MCF 10A (cell line): ENCODE data around the gene PRUNE2. TPM values are rescaled to one million over a fixed set of nuclear protein-coding genes. Genes with fewer than 3 reads are reported as not detected.

Experiments
- BruUV-seq: library from RNA; stranded (reverse); fragments of 400-500 nt; replicated peaks from 2 replicates; lab custom pipeline; 2021; lab: Mats Ljungman, UMichigan
- CTCF ChIA-PET: fragments of 300-600 bp; sonication (Branson Sonifier 250); formaldehyde crosslinking; extraction: SDS; loops from one replicate; lab custom pipeline; 2021; ENCODE audit warnings: antibody characterized with exemption, inconsistent platforms; lab: Yijun Ruan, JAX
- POLR2A ChIA-PET: fragments of 300-600, 350-650 bp; sonication (Branson Sonifier 250); formaldehyde crosslinking; extraction: SDS; loops from one replicate; lab custom pipeline; 2020; ENCODE audit warnings: antibody characterized with exemption, inconsistent platforms; lab: Yijun Ruan, JAX
- DNase-seq: peaks from one replicate; pipeline ENCODE4 v3.0.0-alpha.2; 2018; ENCODE audit not compliant: unreplicated experiment
- H3K27ac Mint-ChIP-seq: one replicate; pipeline ENCODE4 v1.8.0; 2022; ENCODE audit warnings: mild to moderate bottlenecking, low read depth, mixed read lengths; ENCODE audit not compliant: unreplicated experiment
- H3K27me3 Mint-ChIP-seq: one replicate; pipeline ENCODE4 v1.8.0; 2022; ENCODE audit warnings: mixed read lengths; ENCODE audit not compliant: insufficient read depth, unreplicated experiment
- H3K36me3 Mint-ChIP-seq: one replicate; pipeline ENCODE4 v1.8.0; 2022; ENCODE audit warnings: mild to moderate bottlenecking, moderate library complexity, mixed read lengths; ENCODE audit not compliant: insufficient read depth, unreplicated experiment
- H3K4me1 Mint-ChIP-seq: one replicate; pipeline ENCODE4 v1.8.0; 2022; ENCODE audit warnings: mixed read lengths; ENCODE audit not compliant: insufficient read depth, unreplicated experiment
- H3K4me3 Mint-ChIP-seq: one replicate; pipeline ENCODE4 v1.8.0; 2022; ENCODE audit warnings: mild to moderate bottlenecking, moderate library complexity, mixed read lengths; ENCODE audit not compliant: unreplicated experiment
- H3K9me3 Mint-ChIP-seq: one replicate; pipeline ENCODE4 v1.8.0; 2022; ENCODE audit warnings: mixed read lengths; ENCODE audit not compliant: unreplicated experiment
- CTCF ChIP-seq: fragments of 200-600 bp; IDR thresholded peaks from one replicate; pipeline ENCODE4 v1.8.0; 2022; ENCODE audit warnings: antibody characterized with exemption, mild to moderate bottlenecking; ENCODE audit not compliant: unreplicated experiment
- intact Hi-C: fragments of 100-400 bp; cut with micrococcal nuclease; formaldehyde crosslinking; loops from 2 replicates; pipeline ENCODE4 v1.14.1; 2022
- total RNA-seq: library from RNA; stranded (reverse); gene quantifications from 2 replicates; pipeline ENCODE4 v1.2.3, GENCODE V29; 2022

Gene PRUNE2
- total RNA-seq, 1 experiment from 2014 or later = 0.63 TPM

DNA sequence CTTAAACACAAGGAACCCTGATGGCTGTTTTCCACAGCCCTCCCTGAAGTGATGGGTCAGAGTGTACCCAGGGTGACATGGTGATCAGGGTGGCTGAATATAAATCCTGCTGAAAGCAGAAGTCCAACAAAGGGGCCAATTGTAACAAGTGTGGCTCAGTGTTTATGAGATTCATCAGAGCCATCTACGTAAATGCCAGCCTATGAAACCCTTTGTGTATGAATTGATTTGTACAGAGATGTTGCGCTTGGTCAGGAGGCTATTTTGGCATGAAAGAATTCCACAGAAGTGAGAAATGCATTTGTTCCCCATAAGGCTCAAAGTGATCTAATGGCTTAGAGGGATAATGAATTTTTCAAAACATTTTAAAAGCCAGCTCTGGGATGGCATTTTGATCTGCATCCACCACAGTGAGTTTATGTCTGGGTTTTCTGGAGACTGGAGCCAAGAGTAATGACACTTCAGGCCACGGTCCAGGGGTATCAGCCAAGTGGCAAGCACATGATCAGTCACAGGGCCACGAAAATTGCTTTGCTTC is 12.4 kb downstream of the PRUNE2 start:
- BruUV-seq = no TSS peak
- no peaks in the 10 kb centered on the region for H3K36me3 Mint-ChIP-seq
- intact Hi-C loops = no loop called here
- no peak overlapping the region for H3K27ac Mint-ChIP-seq
- ChIA-PET CTCF (no interaction called here), POLR2A (no interaction called here)
- H3K9me3 Mint-ChIP-seq = no peaks in the 10 kb centered on the region
- H3K4me1 Mint-ChIP-seq = no peaks in the 10 kb centered on the region
- H3K4me3 Mint-ChIP-seq = no peak overlapping the region
- H3K27me3 Mint-ChIP-seq = peaks cover 13% of the 10 kb centered on the region
- DNase-seq = no peak
- no peak for TF ChIP-seq CTCF

DNA sequence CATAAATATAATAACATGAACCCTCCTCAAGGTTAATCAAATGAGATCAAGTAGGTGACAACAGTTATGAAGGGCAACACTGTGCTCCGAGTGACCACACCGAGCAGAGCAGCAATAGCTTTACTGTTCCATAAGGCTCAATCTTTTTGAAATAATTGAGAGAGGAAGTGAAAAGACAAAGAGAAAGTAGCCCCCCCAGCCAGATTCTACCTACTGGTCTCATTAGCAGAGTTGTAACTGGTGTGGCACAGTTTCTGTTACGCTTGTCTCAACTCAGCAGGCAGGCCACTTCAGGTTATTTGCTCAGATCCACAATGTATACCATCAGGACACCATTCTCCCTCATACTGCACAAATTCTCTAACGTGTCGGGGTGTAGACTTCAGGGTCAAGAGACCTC is 14.0 kb downstream of the PRUNE2 start:
- CTCF ChIA-PET = interaction anchor here (0.7 kb wide), 1 partner anchor 260 kb away, joined by 3 read pairs; no protein-coding TSS in a partner anchor

DNA sequence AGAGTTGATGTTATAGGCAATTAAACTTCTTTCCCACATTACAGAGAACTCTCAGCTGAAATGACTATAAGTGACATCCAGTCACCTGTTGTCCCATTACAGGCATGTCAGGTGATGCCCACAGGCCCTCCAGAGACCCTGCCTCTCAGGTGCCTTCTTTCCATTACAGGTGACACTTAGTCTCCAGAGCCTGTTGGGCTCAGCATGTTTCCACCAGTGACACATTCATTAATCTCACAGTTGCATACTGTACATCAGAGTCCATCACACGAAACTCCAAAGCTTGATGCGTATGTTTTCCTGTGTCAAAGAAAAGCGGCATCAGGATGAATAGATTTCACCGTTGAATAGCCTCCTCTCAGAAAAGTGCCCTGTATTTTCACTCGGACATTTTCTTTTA is 14.6 kb downstream of the PRUNE2 start:
- BruUV-seq = no TSS peak

More for the DNA sequence above, 14.0 kb downstream of the PRUNE2 start:
- POLR2A ChIA-PET = no interaction called here
- BruUV-seq = no TSS peak
- no peak overlapping the region for H3K4me3 Mint-ChIP-seq
- H3K9me3 Mint-ChIP-seq = no peaks in the 10 kb centered on the region
- intact Hi-C loops = no loop called here
- H3K27me3 Mint-ChIP-seq = peaks cover 10% of the 10 kb centered on the region
- TF ChIP-seq CTCF = no peak
- no peaks in the 10 kb centered on the region for H3K36me3 Mint-ChIP-seq
- DNase-seq = no peak
- H3K4me1 Mint-ChIP-seq = no peaks in the 10 kb centered on the region
- no peak overlapping the region for H3K27ac Mint-ChIP-seq

DNA sequence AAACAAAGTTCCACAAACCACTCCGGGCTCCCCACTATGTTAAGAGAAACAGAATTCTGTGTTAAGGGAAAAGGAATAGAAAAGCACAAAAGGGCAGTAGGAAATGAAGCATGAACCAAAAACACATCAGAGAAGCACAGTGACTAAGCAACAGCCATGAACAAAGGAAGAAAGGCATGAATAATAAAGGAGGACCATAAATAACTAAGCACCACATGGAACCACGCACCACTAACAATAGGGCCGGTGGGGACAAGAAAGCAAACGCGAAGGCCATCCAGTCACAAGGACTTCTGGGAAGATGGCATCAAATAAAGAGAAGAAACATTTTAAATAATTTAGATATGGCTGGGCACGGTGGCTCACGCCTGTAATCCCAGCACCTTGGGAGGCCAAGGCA is 18.0 kb downstream of the PRUNE2 start:
- ChIA-PET POLR2A (no interaction called here), CTCF (no interaction called here)
- no peaks in the 10 kb centered on the region for H3K4me1 Mint-ChIP-seq
- no peak for DNase-seq
- intact Hi-C loops = no loop called here
- no peak for TF ChIP-seq CTCF
- no peaks in the 10 kb centered on the region for H3K9me3 Mint-ChIP-seq
- no peaks in the 10 kb centered on the region for H3K27me3 Mint-ChIP-seq
- BruUV-seq = no TSS peak
- no peak overlapping the region for H3K27ac Mint-ChIP-seq
- no peak overlapping the region for H3K4me3 Mint-ChIP-seq
- no peaks in the 10 kb centered on the region for H3K36me3 Mint-ChIP-seq

More for the DNA sequence above, 14.6 kb downstream of the PRUNE2 start:
- POLR2A ChIA-PET = interaction anchor here (1.2 kb wide), 1 partner anchor 14 kb away, joined by 3 read pairs; the partner anchor contains the start of gene PRUNE2
- no peaks in the 10 kb centered on the region for H3K4me1 Mint-ChIP-seq
- H3K9me3 Mint-ChIP-seq = no peaks in the 10 kb centered on the region
- H3K27ac Mint-ChIP-seq = no peak overlapping the region
- no peak for TF ChIP-seq CTCF
- CTCF ChIA-PET = interaction anchor here (0.7 kb wide), 1 partner anchor 261 kb away, joined by 3 read pairs; no protein-coding TSS in a partner anchor
- intact Hi-C loops = no loop called here
- DNase-seq = no peak
- H3K27me3 Mint-ChIP-seq = peaks cover 4% of the 10 kb centered on the region
- no peak overlapping the region for H3K4me3 Mint-ChIP-seq
- no peaks in the 10 kb centered on the region for H3K36me3 Mint-ChIP-seq
